Measurements from ENCODE around the gene THAP11. TPM values are rescaled to one million over a fixed set of nuclear protein-coding genes. Genes with fewer than 3 reads are reported as not detected.

Gene THAP11
- total and polyA plus RNA-seq, 2 of the 13 experiments (the other 11 are each of a cell fraction or from before 2014, with no cell fraction given): 44.2 to 53.4 TPM

DNA sequence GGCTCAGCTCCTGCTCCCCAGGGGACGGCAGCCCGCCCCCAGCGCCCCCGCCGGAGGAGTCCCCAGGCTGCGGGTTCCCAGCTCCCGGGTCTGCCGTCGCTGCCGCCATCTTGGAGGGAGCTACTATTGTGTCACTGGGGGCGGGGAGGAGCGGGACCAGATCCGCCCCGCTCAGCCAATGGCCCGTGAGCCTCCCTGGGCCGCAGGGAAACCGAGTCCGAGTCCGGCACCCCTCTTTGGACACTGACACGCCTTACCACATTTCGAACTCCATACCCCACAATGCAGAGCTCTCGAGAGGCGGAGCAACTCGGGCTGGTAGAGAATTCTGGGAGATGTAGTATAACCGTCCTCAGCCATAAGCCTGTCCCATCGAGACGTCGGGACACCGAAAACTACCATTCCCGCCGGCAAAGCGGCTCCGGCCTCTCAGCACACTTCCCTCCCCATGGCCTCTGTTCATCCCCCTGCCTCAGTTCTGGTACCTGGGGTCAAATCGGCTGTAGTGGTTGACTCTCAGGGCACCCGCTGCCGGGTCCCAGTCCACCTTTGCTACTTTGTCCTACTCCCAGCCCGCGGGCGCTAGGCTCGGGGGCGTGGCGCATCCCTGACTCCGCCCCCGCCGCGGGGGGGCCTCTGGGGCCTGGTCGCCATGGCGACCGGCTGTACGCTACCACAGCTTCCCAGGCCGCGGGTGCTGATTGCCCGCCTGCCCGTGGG is 35.5 kb upstream of the THAP11 start, which contains the start of the genes RANBP10 and TSNAXIP1 (continued):
- TF ChIP-seq ZNF367 (CRISPR knock-in tag; IDR thresholded peaks at IDR 0.05; ENCODE audit: borderline replicate concordance): no peak
- no peak; the same call in 1 of the 2 replicates for TF ChIP-seq SATB2 (CRISPR knock-in tag; IDR thresholded peaks at IDR 0.05)
- TF ChIP-seq ZSCAN31 (CRISPR knock-in tag; IDR thresholded peaks at IDR 0.05; ENCODE audit: low read depth): peak; percentile 86
- no peak for TF ChIP-seq CENPT (CRISPR knock-in tag; IDR thresholded peaks at IDR 0.05; ENCODE audit: low read depth)
- TF ChIP-seq, protein P1, sequence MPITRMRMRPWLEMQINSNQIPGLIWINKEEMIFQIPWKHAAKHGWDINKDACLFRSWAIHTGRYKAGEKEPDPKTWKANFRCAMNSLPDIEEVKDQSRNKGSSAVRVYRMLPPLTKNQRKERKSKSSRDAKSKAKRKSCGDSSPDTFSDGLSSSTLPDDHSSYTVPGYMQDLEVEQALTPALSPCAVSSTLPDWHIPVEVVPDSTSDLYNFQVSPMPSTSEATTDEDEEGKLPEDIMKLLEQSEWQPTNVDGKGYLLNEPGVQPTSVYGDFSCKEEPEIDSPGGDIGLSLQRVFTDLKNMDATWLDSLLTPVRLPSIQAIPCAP (CRISPR knock-in tag; IDR thresholded peaks at IDR 0.05; ENCODE audit: low read depth): no peak
- peak; percentile 28; the same call in 1 of the 2 replicates for TF ChIP-seq ETV5 (CRISPR knock-in tag; IDR thresholded peaks at IDR 0.05; ENCODE audit: borderline replicate concordance)
- TF ChIP-seq ZNF644 (CRISPR knock-in tag; IDR thresholded peaks at IDR 0.05; ENCODE audit: low read depth): no peak
- TF ChIP-seq, protein P2, sequence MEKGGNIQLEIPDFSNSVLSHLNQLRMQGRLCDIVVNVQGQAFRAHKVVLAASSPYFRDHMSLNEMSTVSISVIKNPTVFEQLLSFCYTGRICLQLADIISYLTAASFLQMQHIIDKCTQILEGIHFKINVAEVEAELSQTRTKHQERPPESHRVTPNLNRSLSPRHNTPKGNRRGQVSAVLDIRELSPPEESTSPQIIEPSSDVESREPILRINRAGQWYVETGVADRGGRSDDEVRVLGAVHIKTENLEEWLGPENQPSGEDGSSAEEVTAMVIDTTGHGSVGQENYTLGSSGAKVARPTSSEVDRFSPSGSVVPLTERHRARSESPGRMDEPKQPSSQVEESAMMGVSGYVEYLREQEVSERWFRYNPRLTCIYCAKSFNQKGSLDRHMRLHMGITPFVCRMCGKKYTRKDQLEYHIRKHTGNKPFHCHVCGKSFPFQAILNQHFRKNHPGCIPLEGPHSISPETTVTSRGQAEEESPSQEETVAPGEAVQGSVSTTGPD (CRISPR knock-in tag; IDR thresholded peaks at IDR 0.05): no peak
- TF ChIP-seq ZNF777 (CRISPR knock-in tag; IDR thresholded peaks at IDR 0.05): 0 out of 2 replicates have a peak, but pooled peaks have one; percentile 9
- no peak for TF ChIP-seq SRSF4 (IDR thresholded peaks at IDR 0.05; ENCODE audit: low read depth, low read length, poor library complexity, severe bottlenecking)
- no peak for TF ChIP-seq ATF7-NPFF (CRISPR knock-in tag; IDR thresholded peaks at IDR 0.05; ENCODE audit: low read depth)
- TF ChIP-seq, protein P3, sequence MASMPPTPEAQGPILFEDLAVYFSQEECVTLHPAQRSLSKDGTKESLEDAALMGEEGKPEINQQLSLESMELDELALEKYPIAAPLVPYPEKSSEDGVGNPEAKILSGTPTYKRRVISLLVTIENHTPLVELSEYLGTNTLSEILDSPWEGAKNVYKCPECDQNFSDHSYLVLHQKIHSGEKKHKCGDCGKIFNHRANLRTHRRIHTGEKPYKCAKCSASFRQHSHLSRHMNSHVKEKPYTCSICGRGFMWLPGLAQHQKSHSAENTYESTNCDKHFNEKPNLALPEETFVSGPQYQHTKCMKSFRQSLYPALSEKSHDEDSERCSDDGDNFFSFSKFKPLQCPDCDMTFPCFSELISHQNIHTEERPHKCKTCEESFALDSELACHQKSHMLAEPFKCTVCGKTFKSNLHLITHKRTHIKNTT (CRISPR knock-in tag; IDR thresholded peaks at IDR 0.05): peak; percentile 90
- no peak for TF ChIP-seq ZNF678 (CRISPR knock-in tag; IDR thresholded peaks at IDR 0.05)
- TF ChIP-seq AKAP8 (CRISPR knock-in tag; IDR thresholded peaks at IDR 0.05): no peak
- TF ChIP-seq, protein P4, sequence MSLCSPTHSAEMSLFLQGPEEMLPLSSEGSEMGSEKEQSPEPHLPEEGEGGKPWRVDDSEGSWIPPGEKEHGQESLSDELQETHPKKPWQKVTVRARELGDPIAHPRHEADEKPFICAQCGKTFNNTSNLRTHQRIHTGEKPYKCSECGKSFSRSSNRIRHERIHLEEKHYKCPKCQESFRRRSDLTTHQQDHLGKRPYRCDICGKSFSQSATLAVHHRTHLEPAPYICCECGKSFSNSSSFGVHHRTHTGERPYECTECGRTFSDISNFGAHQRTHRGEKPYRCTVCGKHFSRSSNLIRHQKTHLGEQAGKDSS (CRISPR knock-in tag; IDR thresholded peaks at IDR 0.05; ENCODE audit: borderline replicate concordance, low read depth): no peak; the same call in none of the 2 replicates
- peak; percentile 37; the same call in 1 of the 2 replicates for TF ChIP-seq ZNF446 (CRISPR knock-in tag; IDR thresholded peaks at IDR 0.05)
- TF ChIP-seq KLF6 (CRISPR knock-in tag; IDR thresholded peaks at IDR 0.05): peak; percentile 58; the same call in 1 of the 2 replicates
- TF ChIP-seq, protein P5, sequence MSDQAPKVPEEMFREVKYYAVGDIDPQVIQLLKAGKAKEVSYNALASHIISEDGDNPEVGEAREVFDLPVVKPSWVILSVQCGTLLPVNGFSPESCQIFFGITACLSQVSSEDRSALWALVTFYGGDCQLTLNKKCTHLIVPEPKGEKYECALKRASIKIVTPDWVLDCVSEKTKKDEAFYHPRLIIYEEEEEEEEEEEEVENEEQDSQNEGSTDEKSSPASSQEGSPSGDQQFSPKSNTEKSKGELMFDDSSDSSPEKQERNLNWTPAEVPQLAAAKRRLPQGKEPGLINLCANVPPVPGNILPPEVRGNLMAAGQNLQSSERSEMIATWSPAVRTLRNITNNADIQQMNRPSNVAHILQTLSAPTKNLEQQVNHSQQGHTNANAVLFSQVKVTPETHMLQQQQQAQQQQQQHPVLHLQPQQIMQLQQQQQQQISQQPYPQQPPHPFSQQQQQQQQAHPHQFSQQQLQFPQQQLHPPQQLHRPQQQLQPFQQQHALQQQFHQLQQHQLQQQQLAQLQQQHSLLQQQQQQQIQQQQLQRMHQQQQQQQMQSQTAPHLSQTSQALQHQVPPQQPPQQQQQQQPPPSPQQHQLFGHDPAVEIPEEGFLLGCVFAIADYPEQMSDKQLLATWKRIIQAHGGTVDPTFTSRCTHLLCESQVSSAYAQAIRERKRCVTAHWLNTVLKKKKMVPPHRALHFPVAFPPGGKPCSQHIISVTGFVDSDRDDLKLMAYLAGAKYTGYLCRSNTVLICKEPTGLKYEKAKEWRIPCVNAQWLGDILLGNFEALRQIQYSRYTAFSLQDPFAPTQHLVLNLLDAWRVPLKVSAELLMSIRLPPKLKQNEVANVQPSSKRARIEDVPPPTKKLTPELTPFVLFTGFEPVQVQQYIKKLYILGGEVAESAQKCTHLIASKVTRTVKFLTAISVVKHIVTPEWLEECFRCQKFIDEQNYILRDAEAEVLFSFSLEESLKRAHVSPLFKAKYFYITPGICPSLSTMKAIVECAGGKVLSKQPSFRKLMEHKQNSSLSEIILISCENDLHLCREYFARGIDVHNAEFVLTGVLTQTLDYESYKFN (CRISPR knock-in tag; conservative IDR thresholded peaks at IDR 0.05): peak; percentile 16; the same call in 1 of the 2 replicates
- TF ChIP-seq TARDBP (CRISPR knock-in tag; IDR thresholded peaks at IDR 0.05): peak; percentile 42; the same call in 1 of the 2 replicates
- TF ChIP-seq ZNF501 (CRISPR knock-in tag; IDR thresholded peaks at IDR 0.05): peak; percentile 82
- TF ChIP-seq LCORL (IDR thresholded peaks at IDR 0.05): no peak
- no peak for TF ChIP-seq LCORL (CRISPR knock-in tag; IDR thresholded peaks at IDR 0.05)
- TF ChIP-seq RBFOX2 (IDR thresholded peaks at IDR 0.05; ENCODE audit: low read depth, low read length): peak; percentile 89

Data from HepG2 (cell line).